Lower lobe of right lung (tissue), 2 donors: ENCODE measurements around the gene HSPE1. TPM values are rescaled to one million over a fixed set of nuclear protein-coding genes. Genes with fewer than 3 reads are reported as not detected.
"Not testable (repeated sequence)": the region's sequence is repeated elsewhere in the genome, so short reads cannot be mapped to it uniquely, and the experiment has no call there.

Source experiments
- ATAC-seq, 2 donors: fragments of 200-7000 bp; cut with Tn5 transposase; one replicate each; pipeline ENCODE4 v1.9.1; 2020 to 2022; ENCODE audit warnings: mild to moderate bottlenecking in 2 of 2, moderate library complexity in 2 of 2
- DNase-seq: peaks from one replicate; pipeline ENCODE4 v3.0.0-alpha.2; 2020
- H3K27ac ChIP-seq: fragments of 200-600 bp; one replicate; pipeline ENCODE4 v1.8.0; 2022
- H3K27me3 ChIP-seq: fragments of 200-600 bp; one replicate; pipeline ENCODE4 v1.8.0; 2022; ENCODE audit warnings: low read depth
- H3K36me3 ChIP-seq: fragments of 200-600 bp; one replicate; pipeline ENCODE4 v1.8.0; 2022; ENCODE audit warnings: mild to moderate bottlenecking
- H3K4me1 ChIP-seq: fragments of 200-600 bp; one replicate; pipeline ENCODE4 v1.8.0; 2022
- H3K4me3 ChIP-seq: fragments of 200-600 bp; one replicate; pipeline ENCODE4 v1.8.0; 2022; ENCODE audit warnings: mild to moderate bottlenecking
- H3K9me3 ChIP-seq: fragments of 200-600 bp; one replicate; pipeline ENCODE4 v1.8.0; 2022
- intact Hi-C: fragments of 100-400 bp; cut with DNase I; formaldehyde crosslinking; loops from one replicate; pipeline ENCODE4 v1.11.0; 2022
- long read RNA-seq: library from polyadenylated mRNA; unstranded; transcript quantifications from one replicate; pipeline ENCODE4 v2.0.0, GENCODE V29; 2021
- total RNA-seq: library from RNA; stranded (reverse); fragmentation: NEBNext Ultra II Directional; extraction: Animal tissue kit (Norgen Biotek cat#: 25700); gene quantifications from one replicate; pipeline ENCODE4 v1.2.1, GENCODE V29; 2021
- TF ChIP-seq, protein P1 (sequence below): fragments of 200-600 bp; IDR thresholded peaks from one replicate; pipeline ENCODE4 v1.8.0; 2022; ENCODE audit warnings: antibody characterized with exemption, mild to moderate bottlenecking
- donor health status: DM: no; HTN: yes; CAD: no; lungs with severe emphysema.

HSPE1 gene
- total RNA-seq, result 65.3 TPM
- long read RNA-seq, transcript HSPE1-201 (4 exons, 950 nt), result major isoform, 138 of 143 reads
- long read RNA-seq, partial matches to known transcripts, result 4 of 143 reads
- long read RNA-seq, other reads (novel, unspliced or antisense), result 1 of 143 reads

- ATAC-seq (peak; percentile 96 to 98), DNase-seq (peak; percentile 98)
- intact Hi-C loops, result loop anchor here (10.0 kb wide), 1 partner anchor 275 kb away; no protein-coding TSS in a partner anchor
- Histone ChIP-seq H3K9me3 (no peaks in the 10 kb centered on the region), H3K27ac (peak within 1 kb of the TSS; percentile 92), H3K4me3 (peak within 1 kb of the TSS; percentile 94), H3K4me1 (peaks cover 53% of the 10 kb centered on the region), H3K36me3 (peaks cover 57% of the 10 kb centered on the region), H3K27me3 (no peaks in the 10 kb centered on the region)
- TF ChIP-seq, protein P1, sequence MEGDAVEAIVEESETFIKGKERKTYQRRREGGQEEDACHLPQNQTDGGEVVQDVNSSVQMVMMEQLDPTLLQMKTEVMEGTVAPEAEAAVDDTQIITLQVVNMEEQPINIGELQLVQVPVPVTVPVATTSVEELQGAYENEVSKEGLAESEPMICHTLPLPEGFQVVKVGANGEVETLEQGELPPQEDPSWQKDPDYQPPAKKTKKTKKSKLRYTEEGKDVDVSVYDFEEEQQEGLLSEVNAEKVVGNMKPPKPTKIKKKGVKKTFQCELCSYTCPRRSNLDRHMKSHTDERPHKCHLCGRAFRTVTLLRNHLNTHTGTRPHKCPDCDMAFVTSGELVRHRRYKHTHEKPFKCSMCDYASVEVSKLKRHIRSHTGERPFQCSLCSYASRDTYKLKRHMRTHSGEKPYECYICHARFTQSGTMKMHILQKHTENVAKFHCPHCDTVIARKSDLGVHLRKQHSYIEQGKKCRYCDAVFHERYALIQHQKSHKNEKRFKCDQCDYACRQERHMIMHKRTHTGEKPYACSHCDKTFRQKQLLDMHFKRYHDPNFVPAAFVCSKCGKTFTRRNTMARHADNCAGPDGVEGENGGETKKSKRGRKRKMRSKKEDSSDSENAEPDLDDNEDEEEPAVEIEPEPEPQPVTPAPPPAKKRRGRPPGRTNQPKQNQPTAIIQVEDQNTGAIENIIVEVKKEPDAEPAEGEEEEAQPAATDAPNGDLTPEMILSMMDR, result no peak
Measured at GRCh38 chr2:197499594-197500502, at the start of gene HSPE1, which contains the start of gene HSPD1. TSS of gene HSPE1 (plus strand) at chr2:197500379. CDS start at chr2:197500437, 58 bp downstream. TSS of gene HSPD1 (minus strand) at chr2:197499840. CDS start at chr2:197498848, 992 bp downstream.

- H3K36me3 ChIP-seq, result no peaks in the 10 kb centered on the region
- H3K27ac ChIP-seq, result no peak overlapping the region
- peaks cover 16% of the 10 kb centered on the region for H3K4me1 ChIP-seq
- no peaks in the 10 kb centered on the region for H3K27me3 ChIP-seq
- ATAC-seq, result no peak
- no peaks in the 10 kb centered on the region for H3K9me3 ChIP-seq
- intact Hi-C loops, result no loop called here
- H3K4me3 ChIP-seq, result peak overlapping the region; percentile 18
- peak; percentile 63 for DNase-seq
- TF ChIP-seq, protein P1, result no peak
Measured at GRCh38 chr2:197450465-197450864, 49.7 kb upstream of the HSPE1 start.

GRCh38 chr2:197450935-197451358 is 49.2 kb upstream of the HSPE1 start:
- intact Hi-C loops, H3K9me3 ChIP-seq, H3K27ac ChIP-seq, ATAC-seq, H3K27me3 ChIP-seq, H3K4me3 ChIP-seq, H3K36me3 ChIP-seq, DNase-seq: not testable (repeated sequence)
- H3K4me1 ChIP-seq, result peaks cover 16% of the 10 kb centered on the region

- H3K4me3 ChIP-seq, result peak overlapping the region; percentile 90
Measured at GRCh38 chr2:197452754-197453122, 47.4 kb upstream of the HSPE1 start.

GRCh38 chr2:197453123-197453913 is 46.9 kb upstream of the HSPE1 start, which contains the start of gene COQ10B:
TSS of gene COQ10B (plus strand) at chr2:197453552. CDS start at chr2:197453561, 9 bp downstream.
- no peaks in the 10 kb centered on the region for H3K9me3 ChIP-seq
- H3K4me1 ChIP-seq, result peaks cover 16% of the 10 kb centered on the region
- TF ChIP-seq, protein P1, result peak; percentile 45
- H3K27me3 ChIP-seq, result no peaks in the 10 kb centered on the region
- DNase-seq (peak; percentile 100), ATAC-seq (peak; percentile 98 to 99)
- intact Hi-C loops, result no loop called here
- H3K27ac ChIP-seq, result peak within 1 kb of the TSS; percentile 100
- no peaks in the 10 kb centered on the region for H3K36me3 ChIP-seq
- peak within 1 kb of the TSS; percentile 90 for H3K4me3 ChIP-seq

More at GRCh38 chr2:197452754-197453122, 47.4 kb upstream of the HSPE1 start:
- intact Hi-C loops, result no loop called here
- no peak for ATAC-seq
- TF ChIP-seq, protein P1, result no peak
- Histone ChIP-seq H3K27ac (peak overlapping the region; percentile 100), H3K4me1 (peaks cover 16% of the 10 kb centered on the region), H3K9me3 (no peaks in the 10 kb centered on the region), H3K36me3 (no peaks in the 10 kb centered on the region), H3K27me3 (no peaks in the 10 kb centered on the region)
- DNase-seq, result no peak
